K562 (cell line): ENCODE measurements around the gene SCAP. TPM values are rescaled to one million over a fixed set of nuclear protein-coding genes. Genes with fewer than 3 reads are reported as not detected.

Experiments used
- ARHGAP35 ChIP-seq: fragments of 450-650 bp; IDR thresholded peaks from 2 replicates; pipeline ENCODE4 v1.6.1; 2018; ENCODE audit not compliant: partially characterized antibody
- BDP1 ChIP-seq: IDR thresholded peaks from 3 replicates; pipeline ENCODE4 v1.6.1; 2011; ENCODE audit not compliant: insufficient read length, insufficient read depth
- CBFB ChIP-seq: sonication (generic); formaldehyde crosslinking; IDR thresholded peaks from 2 replicates; pipeline ENCODE4 v1.4.0; 2020; ENCODE audit warnings: mild to moderate bottlenecking, missing genetic modification reagents
- CHD4 ChIP-seq: fragments of 200-600 bp; sonication (generic); IDR thresholded peaks from 3 replicates; pipeline ENCODE4 v1.6.1; 2012; ENCODE audit warnings: low read depth, mild to moderate bottlenecking, mixed read lengths, low read length, inconsistent platforms; ENCODE audit not compliant: insufficient read depth, insufficient replicate concordance, poor library complexity, severe bottlenecking
- COPS2 ChIP-seq: fragments of 450-650 bp; conservative IDR thresholded peaks from 2 replicates; pipeline ENCODE4 v1.6.1; 2016; ENCODE audit warnings: mild to moderate bottlenecking, moderate library complexity
- DDX20 ChIP-seq: fragments of 450-650 bp; IDR thresholded peaks from 2 replicates; pipeline ENCODE4 v1.6.1; 2016; ENCODE audit warnings: missing genetic modification characterization, low read depth, mild to moderate bottlenecking, missing compliant biosample characterization, moderate library complexity
- FOXJ2 ChIP-seq: fragments of 200-800 bp; sonication (Bioruptor generic); IDR thresholded peaks from 2 replicates; pipeline ENCODE4 v1.6.1; 2016; ENCODE audit warnings: missing genetic modification characterization, missing compliant biosample characterization
- FOXK1 ChIP-seq: sonication (generic); formaldehyde crosslinking; IDR thresholded peaks from 2 replicates; pipeline ENCODE4 v1.8.0; 2022; ENCODE audit warnings: missing genetic modification reagents, mild to moderate bottlenecking, borderline replicate concordance
- GTF2A2 ChIP-seq: IDR thresholded peaks from 2 replicates; pipeline ENCODE4 v1.6.1; 2016; ENCODE audit warnings: mild to moderate bottlenecking, missing genetic modification characterization, missing compliant biosample characterization
- HDAC8 ChIP-seq: fragments of 450-650 bp; IDR thresholded peaks from 2 replicates; pipeline ENCODE4 v1.6.1; 2016; ENCODE audit warnings: mild to moderate bottlenecking, missing genetic modification characterization, moderate library complexity, missing compliant biosample characterization
- HIVEP1 ChIP-seq: fragments of 250-450 bp; sonication (Bioruptor Pico); IDR thresholded peaks from 2 replicates; pipeline ENCODE4 v1.4.0; 2020; ENCODE audit warnings: mild to moderate bottlenecking
- ILF3 ChIP-seq: fragments of 450-650 bp; IDR thresholded peaks from 2 replicates; pipeline ENCODE4 v1.6.1; 2018; ENCODE audit warnings: antibody characterized with exemption, mild to moderate bottlenecking, moderate library complexity, borderline replicate concordance
- KDM1A ChIP-seq, 2 experiments: fragments of 450-650 bp; IDR thresholded peaks; 2 replicates each; pipeline ENCODE4 v1.6.1; 2016; ENCODE audit warnings: mild to moderate bottlenecking in 2 of 2
- KDM5B ChIP-seq: fragments of 200-600 bp; sonication (generic); IDR thresholded peaks from 2 replicates; pipeline ENCODE4 v1.6.1; 2012; ENCODE audit warnings: low read depth, mild to moderate bottlenecking, moderate library complexity, low read length, control low read depth, inconsistent platforms; ENCODE audit not compliant: insufficient replicate concordance
- MTA2 ChIP-seq: fragments of 450-650 bp; IDR thresholded peaks from 2 replicates; pipeline ENCODE4 v1.6.1; 2016; ENCODE audit warnings: low read depth
- TFAM ChIP-seq: fragments of 250-450 bp; sonication (Bioruptor Pico); conservative IDR thresholded peaks from 2 replicates; pipeline ENCODE4 v1.5.0; 2021; ENCODE audit warnings: mild to moderate bottlenecking, moderate library complexity
- ZNF121 ChIP-seq: sonication (generic); formaldehyde crosslinking; conservative IDR thresholded peaks from 2 replicates; pipeline ENCODE4 v1.8.0; 2022; ENCODE audit warnings: missing genetic modification reagents
- ZNF384 ChIP-seq: IDR thresholded peaks from 2 replicates; pipeline ENCODE4 v1.6.1; 2012; ENCODE audit warnings: low read depth, low read length, improper control_type of control experiment
- ZNF584 ChIP-seq: fragments of 200-800 bp; sonication (Bioruptor generic); IDR thresholded peaks from 2 replicates; pipeline ENCODE4 v1.6.1; 2016; ENCODE audit warnings: low read depth, mild to moderate bottlenecking, missing genetic modification characterization, missing compliant biosample characterization
- ZNF766 ChIP-seq: fragments of 200-800 bp; sonication (Bioruptor generic); conservative IDR thresholded peaks from 2 replicates; pipeline ENCODE4 v1.6.1; 2016; ENCODE audit warnings: missing genetic modification characterization, missing compliant biosample characterization
- polyA plus RNA-seq, 8 experiments: library from polyadenylated mRNA; depleted of rRNA in 4 of 8; stranded (reverse) in 5 of 8; unstranded in 3 of 8; fragments of >200 nt; fragmentation: Nextera tagmentation in 2 of 8; fragmentation: Illumina TruSeq in 1 of 8; extraction: Ambion mirVana in 2 of 8; extraction: Trizol in 1 of 8; gene quantifications; 2 replicates each; pipeline versions ENCODE4 v1.2.1 to v1.2.3, GENCODE V29; 2011 to 2014; ENCODE audit warnings: inconsistent platforms in 1 of 8, missing spikeins in 1 of 8
- total RNA-seq, 7 experiments: library from RNA; depleted of rRNA in 6 of 7; stranded (reverse); fragments of >200 nt in 6 of 7; fragmentation: Illumina TruSeq in 2 of 7; extraction: Trizol in 2 of 7; gene quantifications; 2 replicates each; pipeline versions ENCODE4 v1.2.1 to v1.2.3, GENCODE V29; 2011 to 2021; ENCODE audit warnings: low replicate concordance in 1 of 7
- TF ChIP-seq, protein P1 (sequence below): IDR thresholded peaks from 2 replicates; pipeline ENCODE4 v1.6.1; 2012; ENCODE audit warnings: low read depth, low read length, improper control_type of control experiment, borderline replicate concordance
- TF ChIP-seq, protein P2 (sequence below), 2 experiments: fragments of 450-650 bp; IDR thresholded peaks; 2 replicates each; pipeline ENCODE4 v1.6.1; 2018; ENCODE audit warnings: mild to moderate bottlenecking in 2 of 2, low read depth in 1 of 2; ENCODE audit not compliant: partially characterized antibody in 2 of 2

SCAP gene
- total and polyA plus RNA-seq, 9 of the 15 experiments (the other 6 are each of a cell fraction or from before 2014, with no cell fraction given): 2.6 to 104 (median 37.8) TPM

DNA sequence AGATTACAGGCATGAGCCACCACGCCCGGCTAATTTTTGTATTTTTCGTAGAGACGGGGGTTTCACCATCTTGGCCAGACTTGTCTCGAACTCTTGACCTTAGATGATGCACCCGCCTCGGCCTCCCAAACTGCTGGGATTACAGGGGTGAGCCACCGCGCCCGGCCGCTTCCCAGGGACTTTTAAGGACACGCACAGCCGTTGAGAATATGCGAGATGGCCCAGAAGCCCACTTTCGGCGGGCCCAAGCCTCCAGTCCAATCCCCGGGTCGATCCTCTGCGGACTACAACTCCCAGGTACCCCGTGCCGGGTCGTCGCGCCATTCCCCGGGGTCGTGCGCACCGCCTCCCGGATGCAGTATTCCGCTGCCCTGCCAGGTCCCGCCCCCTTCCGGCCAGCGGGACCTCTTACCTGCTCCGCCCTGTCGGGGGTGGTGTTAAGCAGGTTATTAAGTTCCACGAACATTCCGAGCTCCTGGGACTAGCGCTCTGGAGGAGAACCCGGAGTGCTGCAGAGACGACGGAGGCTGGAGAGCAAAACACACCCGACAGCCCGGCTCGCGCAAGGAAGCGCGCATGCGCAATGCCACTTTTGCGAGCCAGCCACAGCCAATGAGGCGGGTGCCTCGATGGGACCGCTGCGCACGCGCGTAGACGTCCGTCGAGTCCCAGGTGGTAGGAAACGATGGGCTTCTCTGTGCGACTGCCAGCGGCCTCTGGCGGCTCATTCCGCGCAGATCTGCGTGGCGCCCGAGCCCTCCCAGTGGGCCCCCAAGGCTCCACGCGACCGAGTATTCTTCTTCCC lies 37.6 kb upstream of the SCAP start, which contains the start of gene ELP6 (continued):
- TF ChIP-seq CBFB (CRISPR knock-in tag): peak; percentile 82
- TF ChIP-seq ZNF584 (CRISPR knock-in tag): no peak
- TF ChIP-seq TFAM: no peak
- TF ChIP-seq CHD4: no peak
- TF ChIP-seq FOXK1 (CRISPR knock-in tag): no peak
- TF ChIP-seq ZNF384: peak; percentile 35; the same call in 1 of the 2 replicates
- TF ChIP-seq KDM5B: peak; percentile 90
- TF ChIP-seq, protein P1, sequence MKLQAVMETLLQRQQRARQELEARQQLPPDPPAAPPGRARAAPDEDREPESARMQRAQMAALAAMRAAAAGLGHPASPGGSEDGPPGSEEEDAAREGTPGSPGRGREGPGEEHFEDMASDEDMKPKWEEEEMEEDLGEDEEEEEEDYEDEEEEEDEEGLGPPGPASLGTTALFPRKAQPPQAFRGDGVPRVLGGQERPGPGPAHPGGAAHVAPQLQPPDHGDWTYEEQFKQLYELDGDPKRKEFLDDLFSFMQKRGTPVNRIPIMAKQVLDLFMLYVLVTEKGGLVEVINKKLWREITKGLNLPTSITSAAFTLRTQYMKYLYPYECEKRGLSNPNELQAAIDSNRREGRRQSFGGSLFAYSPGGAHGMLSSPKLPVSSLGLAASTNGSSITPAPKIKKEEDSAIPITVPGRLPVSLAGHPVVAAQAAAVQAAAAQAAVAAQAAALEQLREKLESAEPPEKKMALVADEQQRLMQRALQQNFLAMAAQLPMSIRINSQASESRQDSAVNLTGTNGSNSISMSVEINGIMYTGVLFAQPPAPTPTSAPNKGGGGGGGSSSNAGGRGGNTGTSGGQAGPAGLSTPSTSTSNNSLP: no peak
- peak; percentile 5; the same call in 1 of the 2 replicates for TF ChIP-seq MTA2
- TF ChIP-seq KDM1A (IDR thresholded peaks at IDR 0.05): no peak; a peak in 1 of 4 replicates
- no peak for TF ChIP-seq BDP1
- no peak for TF ChIP-seq DDX20 (tag)
- no peak for TF ChIP-seq ZNF121 (CRISPR knock-in tag)
- peak; percentile 74; the same call in 1 of the 2 replicates for TF ChIP-seq ZNF766 (CRISPR knock-in tag)
- peak; percentile 52; the same call in 1 of the 2 replicates for TF ChIP-seq FOXJ2 (tag)
- TF ChIP-seq, protein P2, sequence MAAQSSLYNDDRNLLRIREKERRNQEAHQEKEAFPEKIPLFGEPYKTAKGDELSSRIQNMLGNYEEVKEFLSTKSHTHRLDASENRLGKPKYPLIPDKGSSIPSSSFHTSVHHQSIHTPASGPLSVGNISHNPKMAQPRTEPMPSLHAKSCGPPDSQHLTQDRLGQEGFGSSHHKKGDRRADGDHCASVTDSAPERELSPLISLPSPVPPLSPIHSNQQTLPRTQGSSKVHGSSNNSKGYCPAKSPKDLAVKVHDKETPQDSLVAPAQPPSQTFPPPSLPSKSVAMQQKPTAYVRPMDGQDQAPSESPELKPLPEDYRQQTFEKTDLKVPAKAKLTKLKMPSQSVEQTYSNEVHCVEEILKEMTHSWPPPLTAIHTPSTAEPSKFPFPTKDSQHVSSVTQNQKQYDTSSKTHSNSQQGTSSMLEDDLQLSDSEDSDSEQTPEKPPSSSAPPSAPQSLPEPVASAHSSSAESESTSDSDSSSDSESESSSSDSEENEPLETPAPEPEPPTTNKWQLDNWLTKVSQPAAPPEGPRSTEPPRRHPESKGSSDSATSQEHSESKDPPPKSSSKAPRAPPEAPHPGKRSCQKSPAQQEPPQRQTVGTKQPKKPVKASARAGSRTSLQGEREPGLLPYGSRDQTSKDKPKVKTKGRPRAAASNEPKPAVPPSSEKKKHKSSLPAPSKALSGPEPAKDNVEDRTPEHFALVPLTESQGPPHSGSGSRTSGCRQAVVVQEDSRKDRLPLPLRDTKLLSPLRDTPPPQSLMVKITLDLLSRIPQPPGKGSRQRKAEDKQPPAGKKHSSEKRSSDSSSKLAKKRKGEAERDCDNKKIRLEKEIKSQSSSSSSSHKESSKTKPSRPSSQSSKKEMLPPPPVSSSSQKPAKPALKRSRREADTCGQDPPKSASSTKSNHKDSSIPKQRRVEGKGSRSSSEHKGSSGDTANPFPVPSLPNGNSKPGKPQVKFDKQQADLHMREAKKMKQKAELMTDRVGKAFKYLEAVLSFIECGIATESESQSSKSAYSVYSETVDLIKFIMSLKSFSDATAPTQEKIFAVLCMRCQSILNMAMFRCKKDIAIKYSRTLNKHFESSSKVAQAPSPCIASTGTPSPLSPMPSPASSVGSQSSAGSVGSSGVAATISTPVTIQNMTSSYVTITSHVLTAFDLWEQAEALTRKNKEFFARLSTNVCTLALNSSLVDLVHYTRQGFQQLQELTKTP (IDR thresholded peaks at IDR 0.05; ENCODE audit: low read depth in 1 of 2, partially characterized antibody in 2 of 2): peak; percentile 20 to 92
- no peak for TF ChIP-seq HIVEP1 (CRISPR knock-in tag)
- no peak for TF ChIP-seq COPS2
- TF ChIP-seq ILF3: no peak
- TF ChIP-seq GTF2A2 (tag): no peak
- no peak for TF ChIP-seq HDAC8 (tag)
- no peak for TF ChIP-seq ARHGAP35
